Measurements from ENCODE around the gene OGFOD2. TPM values are rescaled to one million over a fixed set of nuclear protein-coding genes. Genes with fewer than 3 reads are reported as not detected.

OGFOD2 gene
- total RNA-seq, 3 donors from 2014 or later (not counting 1 experiment from before 2014, with no cell fraction given), result 16.6 to 23.7 (median 20.7) TPM

DNA sequence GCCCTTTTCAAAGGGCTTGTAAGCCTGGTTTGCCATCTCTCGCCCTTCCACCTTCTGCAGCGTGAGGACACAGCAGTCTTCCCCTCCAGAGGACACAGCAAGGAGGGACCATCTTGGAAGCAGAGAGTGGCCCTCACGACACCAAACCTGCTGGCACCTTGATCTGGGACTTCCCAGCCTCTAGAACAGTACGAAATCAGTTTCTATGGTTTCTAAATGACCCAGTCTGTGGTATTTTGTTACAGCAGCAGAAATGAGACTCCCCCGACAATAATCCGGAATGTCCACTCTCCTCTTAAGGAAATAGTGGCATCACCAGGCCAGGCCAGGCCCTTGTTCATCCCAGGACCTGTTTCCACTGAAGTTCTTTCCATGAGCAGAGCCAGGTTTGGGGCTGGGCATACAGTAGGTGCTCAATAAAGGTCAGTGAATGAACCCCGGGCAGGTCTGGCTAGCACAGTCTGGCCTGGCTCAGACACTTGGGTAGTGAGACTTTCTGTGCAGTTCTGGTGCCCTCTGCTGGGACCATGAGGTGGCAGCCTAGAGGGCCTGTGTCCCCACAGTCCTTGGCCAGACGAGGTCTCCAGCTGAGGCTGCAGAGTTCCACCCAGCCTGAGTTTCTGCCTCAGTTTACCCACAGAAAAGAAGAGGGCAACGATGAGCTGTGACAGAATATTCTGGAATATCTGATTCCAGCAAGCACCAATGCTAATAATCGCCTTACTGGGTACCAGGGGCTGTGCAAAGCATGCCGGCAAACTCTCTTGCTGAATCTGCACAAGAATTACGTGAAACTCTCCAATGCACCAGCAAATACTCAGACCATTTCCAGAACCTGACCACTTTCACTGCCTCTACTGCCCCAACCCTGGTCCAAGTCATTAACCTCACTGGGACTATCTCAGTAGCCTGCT, 22.8 kb upstream of the OGFOD2 start:
- 67% methylated on average over 12 of the region's 12 CpGs for WGBS (ENCODE audit: insufficient coverage)
- H3K4me3 Mint-ChIP-seq, result no peak overlapping the region
- Histone ChIP-seq H3K27me3 (ENCODE audit: control insufficient read depth, insufficient read depth, low read length) (no peaks in the 10 kb centered on the region), H3K36me3 (ENCODE audit: control insufficient read depth, insufficient read depth, low read length) (no peaks in the 10 kb centered on the region), H3K9me3 (ENCODE audit: control insufficient read depth, insufficient read depth, low read length) (no peaks in the 10 kb centered on the region), H3K4me1 (ENCODE audit: control insufficient read depth, insufficient read depth, low read length) (peaks cover 19% of the 10 kb centered on the region), H3K27ac (ENCODE audit: low read length) (no peak overlapping the region), H3K4me3 (ENCODE audit: low read length) (no peak overlapping the region)
- peaks cover 16 to 18% of the 10 kb centered on the region in 2 donors for H3K4me1 Mint-ChIP-seq
- no peaks in the 10 kb centered on the region for H3K27me3 Mint-ChIP-seq (ENCODE audit: low read depth in 2 of 2)
- TF ChIP-seq CTCF (IDR thresholded peaks at IDR 0.05), result peak; percentile 86
- DNase-seq, result peak; percentile 67 to 88
- ATAC-seq, result peak; percentile 94 to 100 (median 97)
- intact Hi-C loops (cut with micrococcal nuclease), result loop anchor here (1.0 to 5.0 kb wide), 3 partner anchors 70 to 159 kb away; no protein-coding TSS in a partner anchor
- no peaks in the 10 kb centered on the region for H3K36me3 Mint-ChIP-seq
- no peaks in the 10 kb centered on the region for H3K9me3 Mint-ChIP-seq
- H3K27ac Mint-ChIP-seq, result no peak overlapping the region

DNA sequence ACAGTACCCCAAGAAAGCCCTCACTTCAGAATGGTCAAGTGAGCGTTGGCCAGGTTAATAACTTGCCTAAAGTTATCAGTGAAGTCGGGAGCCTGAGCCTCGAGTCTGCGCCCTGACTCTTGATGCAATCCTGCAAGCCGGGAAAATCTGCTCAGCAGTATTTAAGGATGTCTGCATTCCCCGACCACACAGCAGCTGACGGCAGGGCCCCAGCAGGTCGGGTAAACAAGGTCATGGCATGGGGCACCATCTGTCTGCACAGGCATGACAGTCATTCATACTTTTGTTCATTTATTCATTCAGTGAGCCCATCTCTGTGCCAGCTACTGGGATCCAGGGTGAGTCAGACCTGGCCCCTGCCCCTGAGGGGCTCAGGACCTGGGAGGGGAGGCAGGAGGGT, 19.9 kb upstream of the OGFOD2 start:
- Mint-ChIP-seq H3K4me3 (no peak overlapping the region), H3K36me3 (no peaks in the 10 kb centered on the region), H3K27me3 (ENCODE audit: low read depth in 2 of 2) (no peaks in the 10 kb centered on the region), H3K27ac (no peak overlapping the region), H3K9me3 (no peaks in the 10 kb centered on the region), H3K4me1 (peaks cover 0 to 7% of the 10 kb centered on the region in 2 donors)
- intact Hi-C loops (cut with micrococcal nuclease), result no loop called here
- Histone ChIP-seq H3K27ac (ENCODE audit: low read length) (no peak overlapping the region), H3K36me3 (ENCODE audit: control insufficient read depth, insufficient read depth, low read length) (no peaks in the 10 kb centered on the region), H3K4me1 (ENCODE audit: control insufficient read depth, insufficient read depth, low read length) (peaks cover 6% of the 10 kb centered on the region), H3K4me3 (ENCODE audit: low read length) (no peak overlapping the region), H3K27me3 (ENCODE audit: control insufficient read depth, insufficient read depth, low read length) (no peaks in the 10 kb centered on the region), H3K9me3 (ENCODE audit: control insufficient read depth, insufficient read depth, low read length) (no peaks in the 10 kb centered on the region)
- TF ChIP-seq CTCF (IDR thresholded peaks at IDR 0.05), result no peak
- no peak for DNase-seq
- 90% methylated on average over 8 of the region's 8 CpGs for WGBS (ENCODE audit: insufficient coverage)
- ATAC-seq, result no peak

DNA sequence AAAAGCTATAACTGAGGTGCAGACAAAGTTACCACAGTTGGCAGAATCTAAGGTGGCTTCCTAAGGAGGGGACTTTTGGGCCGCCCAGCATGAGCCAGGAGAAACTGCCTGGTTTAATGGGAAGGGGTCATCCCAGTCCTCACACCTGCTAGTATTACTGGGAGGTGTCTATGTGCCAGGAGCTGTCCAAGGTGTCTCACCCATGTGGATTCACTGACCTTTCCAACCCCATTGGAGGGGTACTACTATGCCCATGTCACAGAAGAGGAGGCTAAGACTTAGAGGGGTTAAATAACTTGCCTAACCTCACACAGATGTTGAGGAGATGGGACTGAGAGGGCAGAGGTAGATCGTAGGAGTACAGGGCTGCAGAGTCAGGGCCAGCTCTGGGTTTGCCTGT, 19.0 kb upstream of the OGFOD2 start:
- no peak for TF ChIP-seq CTCF (IDR thresholded peaks at IDR 0.05)
- H3K27ac ChIP-seq (ENCODE audit: low read length), result no peak overlapping the region
- Mint-ChIP-seq H3K9me3 (no peaks in the 10 kb centered on the region), H3K4me1 (peaks cover 0 to 7% of the 10 kb centered on the region in 2 donors), H3K4me3 (no peak overlapping the region), H3K27me3 (ENCODE audit: low read depth in 2 of 2) (no peaks in the 10 kb centered on the region), H3K36me3 (no peaks in the 10 kb centered on the region), H3K27ac (no peak overlapping the region)
- H3K9me3 ChIP-seq (ENCODE audit: control insufficient read depth, insufficient read depth, low read length), result no peaks in the 10 kb centered on the region
- DNase-seq, result no peak
- no peaks in the 10 kb centered on the region for H3K27me3 ChIP-seq (ENCODE audit: control insufficient read depth, insufficient read depth, low read length)
- peaks cover 6% of the 10 kb centered on the region for H3K4me1 ChIP-seq (ENCODE audit: control insufficient read depth, insufficient read depth, low read length)
- 100% methylated on average over 2 of the region's 2 CpGs for WGBS (ENCODE audit: insufficient coverage)
- no peaks in the 10 kb centered on the region for H3K36me3 ChIP-seq (ENCODE audit: control insufficient read depth, insufficient read depth, low read length)
- intact Hi-C loops (cut with micrococcal nuclease), result no loop called here
- no peak for ATAC-seq
- no peak overlapping the region for H3K4me3 ChIP-seq (ENCODE audit: low read length)

Measured in natural killer cell (primary cell).